Measurements from ENCODE around the gene ACCSL.

The ACCSL gene

DNA sequence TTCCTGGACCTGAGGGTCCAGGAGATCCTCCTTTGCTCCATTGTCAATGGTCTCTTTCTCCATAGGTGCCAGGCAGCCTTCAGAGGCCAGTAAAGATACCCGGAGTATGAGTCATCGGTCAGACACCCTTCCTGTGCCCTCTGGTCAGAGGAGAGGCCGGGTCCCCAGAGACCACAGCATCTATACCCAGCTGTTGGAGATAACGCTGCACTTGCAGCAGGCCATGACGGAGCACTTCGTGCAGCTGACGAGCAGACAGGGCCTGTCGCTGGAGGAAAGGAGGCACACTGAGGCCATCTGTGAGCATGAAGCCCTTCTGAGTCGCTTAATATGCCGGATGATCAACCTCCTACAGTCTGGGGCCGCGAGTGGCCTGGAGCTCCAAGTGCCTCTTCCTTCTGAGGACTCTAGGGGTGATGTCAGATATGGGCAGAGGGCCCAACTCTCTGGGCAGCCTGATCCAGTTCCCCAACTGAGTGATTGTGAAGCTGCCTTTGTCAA is at the start of gene ACCSL:
Gene ACCSL, plus strand, starts transcription at position 51 of the 501 bp plus-strand sequence. Its CDS starts 56 bp downstream, at position 107.
- H3K4me3 ChIP-seq, result no peak within 1 kb of the TSS
- no peak for TF ChIP-seq Cebpa-rat (IDR thresholded peaks at IDR 0.05)
- H3K4me1 ChIP-seq, result no peaks in the 10 kb centered on the region
- no peaks in the 10 kb centered on the region for H3K27me3 ChIP-seq
- H4K20me1 ChIP-seq, result no peaks in the 10 kb centered on the region
- H3K4me2 ChIP-seq, result no peak within 1 kb of the TSS
- H3K36me3 ChIP-seq, result no peaks in the 10 kb centered on the region
- H3K9me3 ChIP-seq, result no peaks in the 10 kb centered on the region
- H3K9ac ChIP-seq, result no peak within 1 kb of the TSS
- H3K27ac ChIP-seq, result no peak within 1 kb of the TSS

DNA sequence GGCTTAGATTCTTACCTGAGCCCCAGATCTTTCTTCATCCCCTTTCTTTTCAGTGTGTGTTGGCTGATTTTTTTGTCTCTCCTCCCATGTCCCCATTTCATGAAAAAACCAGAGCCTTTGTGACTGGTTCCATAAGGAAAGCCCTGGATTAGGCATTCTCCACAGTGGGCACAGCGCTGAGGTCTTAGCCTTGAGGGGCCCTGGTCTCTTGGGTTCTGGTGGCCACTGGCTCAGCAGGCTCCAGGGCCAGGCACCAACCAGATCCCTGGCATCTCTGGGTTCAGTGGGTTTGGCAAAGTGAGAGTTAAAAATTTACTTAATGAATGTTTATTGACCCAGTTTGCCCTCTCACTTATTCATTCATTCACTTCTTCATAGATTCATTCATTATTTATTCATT is 49.5 kb upstream of the ACCSL start:
- no peaks in the 10 kb centered on the region for H4K20me1 ChIP-seq
- no peaks in the 10 kb centered on the region for H3K27me3 ChIP-seq
- no peaks in the 10 kb centered on the region for H3K36me3 ChIP-seq
- peaks cover 3% of the 10 kb centered on the region for H3K4me1 ChIP-seq
- no peak overlapping the region for H3K4me3 ChIP-seq
- no peak overlapping the region for H3K9ac ChIP-seq
- no peak overlapping the region for H3K27ac ChIP-seq
- TF ChIP-seq Cebpa-rat (IDR thresholded peaks at IDR 0.05), result no peak
- no peaks in the 10 kb centered on the region for H3K9me3 ChIP-seq
- no peak overlapping the region for H3K4me2 ChIP-seq

DNA sequence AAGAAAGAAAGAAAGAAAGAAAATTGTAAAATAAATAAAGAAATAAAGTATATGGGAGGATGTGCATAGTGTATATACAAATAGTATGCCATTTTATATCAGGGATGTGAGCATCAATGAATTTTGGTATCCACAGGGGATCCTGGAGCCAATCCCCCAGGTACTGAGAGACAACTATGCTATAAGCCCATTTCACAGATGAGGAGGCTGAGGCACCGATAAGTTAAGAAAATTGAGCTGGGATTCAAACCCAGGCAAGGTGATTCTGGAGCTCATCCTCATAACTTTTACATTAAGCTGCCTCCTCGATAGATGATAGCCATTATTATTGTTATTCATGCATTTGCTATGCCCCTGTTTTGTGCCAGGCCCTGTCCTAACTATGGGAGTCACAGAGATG is 47.0 kb upstream of the ACCSL start:
- Histone ChIP-seq H4K20me1 (no peaks in the 10 kb centered on the region), H3K4me2 (no peak overlapping the region), H3K27ac (no peak overlapping the region), H3K27me3 (no peaks in the 10 kb centered on the region), H3K9ac (no peak overlapping the region), H3K4me1 (no peaks in the 10 kb centered on the region), H3K9me3 (no peaks in the 10 kb centered on the region), H3K4me3 (no peak overlapping the region), H3K36me3 (no peaks in the 10 kb centered on the region)
- no peak for TF ChIP-seq Cebpa-rat (IDR thresholded peaks at IDR 0.05)

DNA sequence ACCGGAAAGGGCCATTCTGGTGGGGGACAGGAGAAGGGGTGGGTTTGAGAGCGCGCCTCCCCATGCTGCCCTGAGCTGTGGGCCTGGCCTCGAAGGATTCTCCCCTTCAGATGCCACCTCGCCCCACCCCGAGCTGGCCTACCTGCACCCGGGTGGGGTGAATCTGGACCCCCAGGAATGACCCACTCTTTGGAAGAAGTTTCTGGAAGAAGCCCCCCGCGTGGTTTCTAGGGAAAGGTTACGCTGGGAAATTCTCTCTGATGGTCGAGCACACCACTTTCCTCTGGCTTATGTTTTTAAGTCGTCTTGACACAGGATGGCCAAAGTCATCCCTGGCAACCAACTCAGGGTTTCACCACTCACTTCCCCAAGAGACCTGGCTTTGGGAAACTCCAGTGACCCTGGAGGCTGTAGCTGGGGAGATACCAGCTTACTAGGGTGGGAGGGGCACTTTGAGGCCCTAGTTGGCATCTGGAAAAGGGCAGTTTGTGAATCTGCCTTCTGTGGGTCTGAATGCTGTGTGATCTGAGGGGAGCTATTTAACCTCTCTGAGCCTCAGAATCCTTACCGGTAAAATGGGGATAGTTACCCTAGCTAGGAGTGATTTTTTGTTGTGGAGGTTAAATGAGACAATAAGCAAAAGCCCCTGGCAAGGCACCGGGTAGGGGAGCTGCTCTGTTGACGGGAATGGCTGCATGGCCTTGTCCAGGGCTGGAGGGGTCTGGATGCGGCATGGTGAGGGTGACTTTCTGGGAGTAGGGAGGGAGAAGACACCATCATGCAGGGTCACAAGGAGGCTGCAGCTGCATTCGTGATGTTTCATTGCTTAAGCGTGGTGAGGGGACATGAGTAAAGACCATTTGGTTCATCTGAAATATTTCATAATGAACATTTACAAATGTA is 45.3 kb upstream of the ACCSL start:
- Histone ChIP-seq H3K4me3 (no peak overlapping the region), H3K36me3 (no peaks in the 10 kb centered on the region), H3K27ac (no peak overlapping the region), H3K9ac (no peak overlapping the region), H3K9me3 (no peaks in the 10 kb centered on the region), H3K4me2 (no peak overlapping the region), H3K4me1 (no peaks in the 10 kb centered on the region), H3K27me3 (no peaks in the 10 kb centered on the region), H4K20me1 (no peaks in the 10 kb centered on the region)
- no peak for TF ChIP-seq Cebpa-rat (IDR thresholded peaks at IDR 0.05)

DNA sequence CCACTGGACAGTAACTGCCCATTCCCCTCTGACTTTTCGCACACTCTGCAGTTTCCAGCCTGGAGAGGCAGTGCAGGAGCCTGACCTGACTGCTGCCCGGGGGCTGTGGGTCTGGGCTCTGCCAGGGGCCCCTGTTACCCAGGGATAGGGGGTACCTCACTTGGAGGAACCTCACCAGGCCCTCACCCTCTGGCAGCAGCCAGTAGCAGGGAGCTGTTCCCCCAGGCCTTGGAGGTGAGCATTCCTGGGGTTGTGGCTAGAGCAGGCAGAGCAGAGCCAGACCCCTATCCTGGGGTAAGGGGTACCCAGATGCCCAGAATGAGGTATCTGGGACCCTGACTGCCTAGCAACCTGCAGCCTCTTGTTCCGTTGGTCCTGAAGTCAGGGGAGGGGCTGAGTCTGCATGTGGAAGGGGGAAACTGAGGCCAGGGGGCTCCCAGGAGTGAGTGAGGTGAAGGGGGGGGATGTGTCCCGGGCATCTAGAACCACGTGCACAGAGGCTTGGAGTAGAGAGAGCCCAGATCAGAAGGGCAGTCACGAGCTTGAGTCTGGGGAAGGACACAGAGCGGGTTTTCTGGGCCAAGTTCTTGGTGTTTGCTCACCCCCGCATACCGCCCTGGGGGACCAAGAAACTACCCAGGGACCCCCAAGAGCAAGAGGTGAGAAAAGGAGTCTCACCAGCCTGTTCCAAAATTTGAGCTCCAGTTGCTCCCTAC is 43.9 kb upstream of the ACCSL start:
- H3K36me3 ChIP-seq, result no peaks in the 10 kb centered on the region
- no peak overlapping the region for H3K4me3 ChIP-seq
- H3K27ac ChIP-seq, result no peak overlapping the region
- no peaks in the 10 kb centered on the region for H3K4me1 ChIP-seq
- no peak overlapping the region for H3K4me2 ChIP-seq
- H3K9me3 ChIP-seq, result no peaks in the 10 kb centered on the region
- no peak overlapping the region for H3K9ac ChIP-seq
- no peaks in the 10 kb centered on the region for H4K20me1 ChIP-seq
- no peak for TF ChIP-seq Cebpa-rat (IDR thresholded peaks at IDR 0.05)
- H3K27me3 ChIP-seq, result no peaks in the 10 kb centered on the region

DNA sequence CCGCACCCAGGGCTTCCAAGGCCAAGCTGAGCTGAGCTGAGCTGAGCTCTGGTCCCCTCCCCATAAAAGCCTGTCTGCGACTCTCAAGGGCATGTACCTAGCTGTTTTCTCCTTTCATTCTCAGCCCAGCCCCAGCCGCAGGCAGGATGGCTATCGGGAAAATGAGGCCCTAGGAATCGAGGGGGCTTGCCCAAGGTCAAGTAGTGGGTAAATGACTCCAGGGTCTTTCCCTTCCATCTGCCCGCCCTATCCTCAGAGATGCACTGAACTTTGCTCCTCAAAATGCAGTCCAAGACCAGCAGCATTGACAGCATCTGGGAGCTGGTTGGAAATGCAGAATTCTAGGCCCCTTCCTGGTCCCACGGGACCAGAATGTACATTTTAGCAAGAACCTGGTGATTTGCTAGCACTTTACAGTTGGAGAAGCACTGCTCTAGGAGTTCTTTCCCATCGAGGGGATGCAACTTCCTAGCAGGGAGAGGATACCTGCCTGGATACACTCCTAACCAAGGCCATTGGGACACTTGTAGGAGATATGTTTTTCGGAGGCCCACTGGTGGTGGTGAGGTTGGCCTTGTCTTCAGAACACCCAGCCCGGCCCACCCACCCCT is 43.2 kb upstream of the ACCSL start:
- TF ChIP-seq Cebpa-rat (IDR thresholded peaks at IDR 0.05), result no peak
- H3K4me2 ChIP-seq, result no peak overlapping the region
- H4K20me1 ChIP-seq, result no peaks in the 10 kb centered on the region

DNA sequence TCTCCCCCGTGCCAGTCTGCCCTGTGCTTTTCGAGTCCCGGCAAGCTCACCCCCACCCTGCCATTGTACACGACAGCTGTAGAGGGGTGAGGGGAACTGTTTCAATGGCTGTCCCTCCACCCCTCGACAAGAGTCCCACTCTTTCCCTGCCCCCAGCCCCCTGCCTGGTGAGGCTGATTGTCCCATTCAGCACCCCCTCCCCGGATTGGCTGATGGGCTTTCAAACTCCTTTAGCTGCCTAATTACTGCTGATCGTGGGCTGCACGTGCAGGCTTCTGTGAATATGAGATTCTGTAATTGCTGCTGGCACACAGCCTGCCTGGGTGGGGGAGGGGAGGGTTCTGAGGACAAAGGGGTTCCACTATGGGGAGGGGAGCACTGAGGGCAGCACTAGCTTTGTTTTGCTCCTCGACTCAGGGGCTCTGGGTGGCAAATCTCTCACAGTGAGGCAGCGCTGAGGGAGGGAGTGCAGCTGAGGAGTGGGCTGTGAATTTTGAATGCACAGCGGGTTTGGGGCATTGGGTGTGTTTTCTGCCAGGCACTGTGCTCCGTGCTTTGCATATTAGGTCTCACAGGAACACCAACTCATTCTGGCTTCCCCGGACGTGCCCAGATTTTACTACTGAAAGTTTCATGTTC is 42.6 kb upstream of the ACCSL start:
- no peak overlapping the region for H3K4me2 ChIP-seq

More for the DNA sequence above, 43.2 kb upstream of the ACCSL start:
- H3K4me3 ChIP-seq, result no peak overlapping the region
- no peak overlapping the region for H3K9ac ChIP-seq
- H3K4me1 ChIP-seq, result no peaks in the 10 kb centered on the region
- no peaks in the 10 kb centered on the region for H3K27me3 ChIP-seq
- no peaks in the 10 kb centered on the region for H3K9me3 ChIP-seq
- no peaks in the 10 kb centered on the region for H3K36me3 ChIP-seq
- no peak overlapping the region for H3K27ac ChIP-seq

DNA sequence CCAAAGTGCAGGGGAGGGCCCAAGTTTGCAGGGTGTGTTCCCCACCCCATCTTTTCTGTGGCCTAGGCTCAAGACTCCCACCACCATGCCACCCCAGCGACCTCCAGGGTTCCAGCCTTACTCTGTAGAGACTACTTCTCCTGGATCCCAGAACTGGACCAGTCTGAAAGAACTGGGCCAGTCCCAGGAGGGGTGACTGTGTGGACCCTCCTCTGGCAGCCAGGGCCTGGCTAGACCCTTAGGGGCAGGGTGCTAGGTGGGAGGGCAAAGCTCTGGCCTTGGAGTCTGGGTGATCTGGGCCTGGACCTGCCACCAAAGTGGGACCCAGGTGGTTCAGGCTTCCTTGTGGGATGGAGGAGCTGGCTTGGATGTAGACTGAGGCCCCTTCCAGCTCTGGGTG is 41.8 kb upstream of the ACCSL start:
- Histone ChIP-seq H3K4me2 (no peak overlapping the region), H3K9ac (no peak overlapping the region), H3K4me1 (no peaks in the 10 kb centered on the region), H3K27ac (no peak overlapping the region), H3K4me3 (no peak overlapping the region), H3K9me3 (no peaks in the 10 kb centered on the region), H3K27me3 (no peaks in the 10 kb centered on the region), H4K20me1 (no peaks in the 10 kb centered on the region), H3K36me3 (no peaks in the 10 kb centered on the region)
- TF ChIP-seq Cebpa-rat (IDR thresholded peaks at IDR 0.05), result no peak

More for the DNA sequence above, 42.6 kb upstream of the ACCSL start:
- Histone ChIP-seq H3K9ac (no peak overlapping the region), H3K9me3 (no peaks in the 10 kb centered on the region), H3K4me1 (no peaks in the 10 kb centered on the region), H3K27ac (no peak overlapping the region), H4K20me1 (no peaks in the 10 kb centered on the region), H3K36me3 (no peaks in the 10 kb centered on the region), H3K4me3 (no peak overlapping the region), H3K27me3 (no peaks in the 10 kb centered on the region)
- no peak for TF ChIP-seq Cebpa-rat (IDR thresholded peaks at IDR 0.05)

DNA sequence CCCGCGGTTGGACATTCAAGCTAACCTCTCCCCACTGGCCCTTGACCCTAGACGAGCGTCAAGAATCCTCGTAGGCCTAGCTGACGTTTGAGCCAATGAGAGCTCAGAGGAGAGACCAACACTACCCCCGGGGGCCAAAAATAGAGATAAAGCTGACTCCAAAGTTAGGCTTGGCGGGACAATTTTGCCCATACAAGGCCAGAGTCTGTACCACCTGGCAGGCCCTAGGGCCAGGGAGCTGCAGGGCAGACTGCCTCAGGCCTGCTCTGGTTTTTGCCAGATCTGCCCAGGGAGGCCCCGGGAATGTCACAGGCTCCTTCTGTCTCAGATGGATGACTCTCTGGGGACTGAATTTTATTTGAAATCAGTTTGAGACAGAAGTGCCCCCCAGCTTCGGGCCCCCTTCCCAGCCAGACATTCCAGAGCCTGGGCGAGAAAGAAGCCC is 40.8 kb upstream of the ACCSL start:
- no peaks in the 10 kb centered on the region for H3K9me3 ChIP-seq
- no peaks in the 10 kb centered on the region for H3K36me3 ChIP-seq
- H3K4me2 ChIP-seq, result no peak overlapping the region
- H3K4me3 ChIP-seq, result no peak overlapping the region
- no peak for TF ChIP-seq Cebpa-rat (IDR thresholded peaks at IDR 0.05)
- H3K27me3 ChIP-seq, result no peaks in the 10 kb centered on the region
- no peaks in the 10 kb centered on the region for H4K20me1 ChIP-seq
- H3K4me1 ChIP-seq, result no peaks in the 10 kb centered on the region
- no peak overlapping the region for H3K9ac ChIP-seq
- H3K27ac ChIP-seq, result no peak overlapping the region

Data from BLaER1 (cell line).